AG04450 (cell line): Measurements from ENCODE around the gene CAVIN2. TPM values are rescaled to one million over a fixed set of nuclear protein-coding genes. Genes with fewer than 3 reads are reported as not detected.

Experiments
- CTCF ChIA-PET: fragments of 300-600, 350-600 bp; formaldehyde crosslinking; extraction: SDS; loops from one replicate; lab custom pipeline; 2022; ENCODE audit warnings: antibody characterized with exemption, inconsistent platforms; lab: Charles Lee
- POLR2A ChIA-PET: fragments of 350-600 bp; formaldehyde crosslinking; extraction: SDS; loops from one replicate; lab custom pipeline; 2021; ENCODE audit warnings: antibody characterized with exemption, inconsistent platforms; lab: Yijun Ruan, JAX
- DNase-seq: peaks from one replicate; pipeline ENCODE4 v3.0.0-alpha.2; 2011; ENCODE audit warnings: low read depth, low spot score
- H3K27ac ChIP-seq: one replicate; pipeline ENCODE4 v1.5.1; 2012; ENCODE audit warnings: low read depth, low read length, control low read depth
- H3K27me3 ChIP-seq: one replicate; pipeline ENCODE4 v1.6.0; 2012; ENCODE audit warnings: low read length; ENCODE audit not compliant: control insufficient read depth, insufficient read depth
- H3K4me3 ChIP-seq: 2 replicates; pipeline ENCODE4 v1.5.1; 2011; ENCODE audit warnings: mild to moderate bottlenecking, low read depth, low read length, control low read depth
- H3K9me3 ChIP-seq: 2 replicates; pipeline ENCODE4 v1.5.1; 2012; ENCODE audit warnings: low read length; ENCODE audit not compliant: control insufficient read depth, insufficient read depth
- CTCF ChIP-seq: IDR thresholded peaks from 2 replicates; pipeline ENCODE4 v1.5.1; 2011; ENCODE audit warnings: low read depth, low read length, control low read depth, inconsistent platforms
- polyA plus RNA-seq: library from polyadenylated mRNA; depleted of rRNA; stranded (reverse); fragments of >200 nt; gene quantifications from 2 replicates; pipeline ENCODE4 v1.2.3, GENCODE V29; 2011

Gene CAVIN2
- polyA plus RNA-seq, 1 experiment: 26.1 TPM

GRCh38 chr2:191862156-191862775 lies 15.4 kb upstream of the CAVIN2 start:
- POLR2A ChIA-PET: interaction anchor here (2.5 kb wide), 1 partner anchor 16 kb away, joined by 6 read pairs; the partner anchor contains the start of gene CAVIN2
- no peak overlapping the region for H3K4me3 ChIP-seq
- no peaks in the 10 kb centered on the region for H3K27me3 ChIP-seq
- TF ChIP-seq CTCF: no peak
- no peak for DNase-seq
- no peak overlapping the region for H3K27ac ChIP-seq
- no peaks in the 10 kb centered on the region for H3K9me3 ChIP-seq
- CTCF ChIA-PET: interaction anchor here (0.6 to 1.1 kb wide), 2 partner anchors 300 to 634 kb away, joined by 3 to 9 read pairs; no protein-coding TSS in a partner anchor

GRCh38 chr2:191860760-191861466 lies 14.0 kb upstream of the CAVIN2 start:
- CTCF ChIA-PET: interaction anchor here (0.5 to 0.7 kb wide), 2 partner anchors 10 to 306 kb away, joined by 3 read pairs; no protein-coding TSS in a partner anchor

GRCh38 chr2:191859681-191860080 lies 12.8 kb upstream of the CAVIN2 start:
- no peak overlapping the region for H3K4me3 ChIP-seq
- no peak for TF ChIP-seq CTCF
- ChIA-PET POLR2A (interaction anchor here (0.7 kb wide), 1 partner anchor 14 kb away, joined by 4 read pairs; no protein-coding TSS in a partner anchor), CTCF (interaction anchor here (0.6 to 2.0 kb wide), 2 partner anchors 303 to 1122 kb away, joined by 4 to 8 read pairs; no protein-coding TSS in a partner anchor)
- no peak overlapping the region for H3K27ac ChIP-seq
- no peaks in the 10 kb centered on the region for H3K27me3 ChIP-seq
- no peaks in the 10 kb centered on the region for H3K9me3 ChIP-seq
- no peak for DNase-seq

More at GRCh38 chr2:191860760-191861466, 14.0 kb upstream of the CAVIN2 start:
- POLR2A ChIA-PET: interaction anchor here (2.5 kb wide), 1 partner anchor 14 kb away, joined by 6 read pairs; the partner anchor contains the start of gene CAVIN2
- Histone ChIP-seq H3K27ac (no peak overlapping the region), H3K9me3 (no peaks in the 10 kb centered on the region), H3K4me3 (no peak overlapping the region), H3K27me3 (no peaks in the 10 kb centered on the region)
- no peak for DNase-seq
- TF ChIP-seq CTCF: no peak

- ChIA-PET POLR2A (interaction anchor here (0.8 kb wide), 1 partner anchor 10 kb away, joined by 3 read pairs; the partner anchor contains the start of gene CAVIN2), CTCF (interaction anchor here (2.0 to 2.9 kb wide), 2 partner anchors 304 to 305 kb away, joined by 8 read pairs; no protein-coding TSS in a partner anchor)
- no peak for TF ChIP-seq CTCF
- Histone ChIP-seq H3K27me3 (no peaks in the 10 kb centered on the region), H3K27ac (no peak overlapping the region), H3K9me3 (no peaks in the 10 kb centered on the region), H3K4me3 (no peak overlapping the region)
- no peak for DNase-seq
Measured at GRCh38 chr2:191857886-191858285, 11.0 kb upstream of the CAVIN2 start.
